H1 (cell line): ENCODE measurements around the gene ZNF761. TPM values are rescaled to one million over a fixed set of nuclear protein-coding genes. Genes with fewer than 3 reads are reported as not detected.
"Not testable (repeated sequence)": the region's sequence is repeated elsewhere in the genome, so short reads cannot be mapped to it uniquely, and the experiment has no call there.

ENCODE experiments used
- CTCF ChIA-PET: fragments of 300-600 bp; sonication (Branson Sonifier 250); formaldehyde crosslinking; loops from one replicate; lab custom pipeline; 2021; ENCODE audit not compliant: partially characterized antibody; lab: Charles Lee
- POLR2A ChIA-PET: fragments of 300-600 bp; sonication (Branson Sonifier 250); formaldehyde crosslinking; loops from one replicate; lab custom pipeline; 2021; ENCODE audit warnings: inconsistent platforms; ENCODE audit not compliant: partially characterized antibody; lab: Charles Lee
- DNase-seq, 2 experiments: peaks; one replicate each; pipeline versions ENCODE4 v3.0.0 to v3.0.0-alpha.2; 2010 to 2022; ENCODE audit warnings: low spot score in 2 of 2, low read depth in 1 of 2, mixed read lengths in 1 of 2
- FAIRE-seq: peaks from 2 replicates; lab custom pipeline; 2011; peaks lifted over from hg19 to GRCh38; lab: Jason Lieb, UNC
- H2AFZ ChIP-seq: 2 replicates; pipeline ENCODE4 v1.8.1; 2012; ENCODE audit warnings: low read length, inconsistent platforms
- H2AK5ac ChIP-seq: 2 replicates; pipeline ENCODE4 v1.6.1; 2013; ENCODE audit warnings: low read depth, low read length
- H2BK120ac ChIP-seq: replicated peaks from 2 replicates; pipeline ENCODE3; 2013; ENCODE audit warnings: low read depth, low read length, inconsistent platforms
- H2BK12ac ChIP-seq: 2 replicates; pipeline ENCODE4 v1.6.1; 2013; ENCODE audit warnings: low read depth, low read length
- H2BK15ac ChIP-seq: 2 replicates; pipeline ENCODE4 v1.6.1; 2013; ENCODE audit warnings: low read length
- H2BK20ac ChIP-seq: 2 replicates; pipeline ENCODE4 v1.6.1; 2013; ENCODE audit warnings: low read length
- H2BK5ac ChIP-seq: 2 replicates; pipeline ENCODE4 v1.6.1; 2013; ENCODE audit warnings: low read depth, low read length
- H3K14ac ChIP-seq: 2 replicates; pipeline ENCODE4 v1.6.1; 2013; ENCODE audit warnings: inconsistent platforms; ENCODE audit not compliant: insufficient read length
- H3K18ac ChIP-seq: 2 replicates; pipeline ENCODE4 v1.6.1; 2013; ENCODE audit warnings: low read length; ENCODE audit errors: extremely low read depth
- H3K23ac ChIP-seq: 2 replicates; pipeline ENCODE4 v1.6.1; 2013; ENCODE audit warnings: inconsistent platforms; ENCODE audit not compliant: insufficient read length
- H3K23me2 ChIP-seq: 2 replicates; pipeline ENCODE4 v1.6.1; 2013; ENCODE audit warnings: low read depth, low read length
- H3K27ac ChIP-seq: 2 replicates; pipeline ENCODE4 v1.6.1; 2011; ENCODE audit warnings: low read depth, low read length, inconsistent platforms
- H3K27me3 ChIP-seq, 4 experiments: replicated peaks in 1 of 4; 1 replicate in 1 of 4; 2 replicates in 3 of 4; pipeline versions ENCODE4 v1.6.1 to v1.8.1; 2011 to 2013; ENCODE audit warnings: low read length in 3 of 4, mild to moderate bottlenecking in 3 of 4, inconsistent platforms in 2 of 4, mixed read lengths in 2 of 4, moderate library complexity in 1 of 4; ENCODE audit not compliant: control insufficient read depth in 3 of 4, insufficient read depth in 3 of 4; ENCODE audit errors: extremely low read depth in 1 of 4
- H3K36me3 ChIP-seq, 4 experiments: 2 replicates each; pipeline versions ENCODE4 v1.6.1 to v1.8.1; 2011 to 2013; ENCODE audit warnings: mild to moderate bottlenecking in 4 of 4, low read length in 3 of 4, moderate library complexity in 2 of 4, control low read depth in 1 of 4, inconsistent platforms in 1 of 4; ENCODE audit not compliant: insufficient read depth in 4 of 4, control insufficient read depth in 2 of 4
- H3K4ac ChIP-seq: replicated peaks from 2 replicates; pipeline ENCODE3; 2013; ENCODE audit warnings: low read length, low read depth, mixed read lengths, inconsistent platforms; ENCODE audit not compliant: insufficient read length
- H3K4me1 ChIP-seq, 4 experiments: replicated peaks in 1 of 4; 1 replicate in 1 of 4; 2 replicates in 3 of 4; pipeline versions ENCODE4 v1.6.1 to v1.8.1; 2011 to 2013; ENCODE audit warnings: low read length in 3 of 4, inconsistent platforms in 2 of 4, mixed read lengths in 1 of 4; ENCODE audit not compliant: insufficient read depth in 4 of 4, control insufficient read depth in 3 of 4
- H3K4me2 ChIP-seq, 2 experiments: 2 replicates each; pipeline versions ENCODE4 v1.6.1 to v1.8.1; 2011 to 2013; ENCODE audit warnings: low read depth in 2 of 2, low read length in 2 of 2, control low read depth in 1 of 2, inconsistent platforms in 1 of 2, mild to moderate bottlenecking in 1 of 2; ENCODE audit not compliant: insufficient read depth in 1 of 2
- H3K4me3 ChIP-seq, 4 experiments: fragments of 200-600, 300-600 bp in 1 of 4; sonication (generic), shearing (Covaris generic), sonication (Bioruptor Twin) in 1 of 4; 2 replicates each; pipeline versions ENCODE4 v1.5.1 to v1.8.1; 2011 to 2016; ENCODE audit warnings: low read length in 4 of 4, low read depth in 3 of 4, control low read depth in 2 of 4, inconsistent platforms in 2 of 4, mild to moderate bottlenecking in 2 of 4, mixed read lengths in 1 of 4, moderate library complexity in 1 of 4; ENCODE audit not compliant: insufficient read depth in 2 of 4; ENCODE audit errors: extremely low read depth in 1 of 4
- H3K56ac ChIP-seq: replicated peaks from 2 replicates; pipeline ENCODE3; 2013; ENCODE audit warnings: low read depth, mild to moderate bottlenecking, mixed read lengths, low read length, inconsistent platforms; ENCODE audit not compliant: insufficient read length
- H3K79me1 ChIP-seq: 2 replicates; pipeline ENCODE4 v1.6.1; 2013; ENCODE audit warnings: low read depth, low read length, control low read depth
- H3K79me2 ChIP-seq, 2 experiments: 2 replicates each; pipeline versions ENCODE4 v1.6.1 to v1.8.1; 2012 to 2013; ENCODE audit warnings: low read length in 2 of 2, mild to moderate bottlenecking in 2 of 2, inconsistent platforms in 1 of 2; ENCODE audit not compliant: insufficient read depth in 2 of 2, control insufficient read depth in 1 of 2
- H3K9ac ChIP-seq, 4 experiments: replicated peaks in 1 of 4; 1 replicate in 1 of 4; 2 replicates in 3 of 4; pipeline versions ENCODE4 v1.6.1 to v1.8.1; 2011 to 2013; ENCODE audit warnings: low read depth in 3 of 4, low read length in 3 of 4, control low read depth in 2 of 4, mild to moderate bottlenecking in 2 of 4, moderate library complexity in 2 of 4, inconsistent platforms in 1 of 4; ENCODE audit errors: extremely low read depth in 1 of 4
- H3K9me3 ChIP-seq, 2 experiments: 2 replicates each; pipeline versions ENCODE4 v1.6.1 to v1.8.1; 2012 to 2013; ENCODE audit warnings: mild to moderate bottlenecking in 2 of 2, moderate library complexity in 2 of 2, control low read depth in 1 of 2, inconsistent platforms in 1 of 2, low read depth in 1 of 2, low read length in 1 of 2, mixed read lengths in 1 of 2; ENCODE audit not compliant: insufficient read depth in 2 of 2
- H4K20me1 ChIP-seq, 2 experiments: replicated peaks in 1 of 2; 2 replicates each; pipeline versions ENCODE3 to v1.8.1; 2011 to 2013; ENCODE audit warnings: inconsistent platforms in 2 of 2, low read length in 2 of 2, mild to moderate bottlenecking in 1 of 2; ENCODE audit not compliant: insufficient read depth in 2 of 2, control insufficient read depth in 1 of 2
- H4K5ac ChIP-seq: 2 replicates; pipeline ENCODE4 v1.6.1; 2013; ENCODE audit warnings: low read length, low read depth, mixed read lengths, inconsistent platforms; ENCODE audit not compliant: insufficient read length
- H4K8ac ChIP-seq: 2 replicates; pipeline ENCODE4 v1.8.0; 2013; ENCODE audit warnings: mild to moderate bottlenecking, moderate library complexity, low read length, inconsistent platforms; ENCODE audit not compliant: insufficient read depth; ENCODE audit errors: extremely low read depth
- H4K91ac ChIP-seq: replicated peaks from 2 replicates; pipeline ENCODE3; 2013; ENCODE audit warnings: low read length, mixed read lengths, inconsistent platforms; ENCODE audit not compliant: insufficient read length
- EP300 ChIP-seq, 2 experiments: IDR thresholded peaks; 1 replicate in 1 of 2; 2 replicates in 1 of 2; pipeline ENCODE4 v1.6.1; 2011 to 2012; ENCODE audit warnings: low read depth in 2 of 2, low read length in 2 of 2, mild to moderate bottlenecking in 2 of 2, borderline replicate concordance in 1 of 2, inconsistent platforms in 1 of 2, moderate library complexity in 1 of 2
- HDAC2 ChIP-seq, 2 experiments: fragments of 300-600 bp in 1 of 2; sonication (generic) in 1 of 2; IDR thresholded peaks; 2 replicates each; pipeline ENCODE4 v1.6.1; 2011 to 2012; ENCODE audit warnings: low read depth in 2 of 2, low read length in 2 of 2, mild to moderate bottlenecking in 2 of 2, moderate library complexity in 2 of 2, borderline replicate concordance in 1 of 2, inconsistent platforms in 1 of 2
- POLR2AphosphoS5 ChIP-seq: IDR thresholded peaks from 2 replicates; pipeline ENCODE4 v1.6.1; 2011; ENCODE audit warnings: low read depth, low read length
- SAP30 ChIP-seq: fragments of 300-600 bp; sonication (generic); IDR thresholded peaks from 2 replicates; pipeline ENCODE4 v1.7.1; 2012; ENCODE audit warnings: low read length, moderate library complexity, mild to moderate bottlenecking, inconsistent platforms; ENCODE audit not compliant: insufficient read depth, insufficient replicate concordance
- SP2 ChIP-seq: IDR thresholded peaks from 2 replicates; pipeline ENCODE4 v1.6.1; 2012; ENCODE audit warnings: mild to moderate bottlenecking, low read length, inconsistent platforms
- WGBS, 2 experiments: shearing (Covaris generic) in 1 of 2; methylation state at CpG; one replicate each; pipeline versions ENCODE4 v1.1.6 to v1.1.7; 2013 to 2015; ENCODE audit warnings: low lambda C conversion rate in 2 of 2, mixed read lengths in 2 of 2, inconsistent platforms in 1 of 2, low coverage in 1 of 2, missing lambda C conversion rate in 1 of 2; ENCODE audit not compliant: insufficient replicate concordance in 2 of 2, insufficient coverage in 1 of 2, insufficient read length in 1 of 2; ENCODE audit errors: extremely low coverage in 1 of 2, missing lambda C conversion rate in 1 of 2; 5-methylcytosine and 5-hydroxymethylcytosine counted together
- polyA plus RNA-seq, 7 experiments: library from polyadenylated mRNA; depleted of rRNA in 3 of 7; stranded (reverse) in 5 of 7; unstranded in 2 of 7; fragments of >200 nt in 5 of 7; fragments of 200-250 nt in 2 of 7; gene quantifications; 1 replicate in 5 of 7; 2 replicates in 1 of 7; 4 replicates in 1 of 7; pipeline versions ENCODE4 v1.2.1 to v1.2.3, GENCODE V29; 2011 to 2013; ENCODE audit warnings: missing spikeins in 2 of 7, mixed read lengths in 2 of 7
- total RNA-seq: library from RNA; stranded (reverse); fragmentation: NEBNext Ultra II Directional; extraction: Animal tissue kit (Norgen Biotek cat#: 25700); gene quantifications from 2 replicates; pipeline ENCODE4 v1.2.1, GENCODE V29; 2021
- TF ChIP-seq, protein P1 (sequence below): IDR thresholded peaks from 2 replicates; pipeline ENCODE4 v1.6.1; 2011; ENCODE audit warnings: low read length, improper control_type of control experiment

ZNF761 gene
- total and polyA plus RNA-seq, 2 of the 8 experiments (the other 6 are each of a cell fraction or from before 2014, with no cell fraction given): 11.1 to 25.1 TPM

DNA sequence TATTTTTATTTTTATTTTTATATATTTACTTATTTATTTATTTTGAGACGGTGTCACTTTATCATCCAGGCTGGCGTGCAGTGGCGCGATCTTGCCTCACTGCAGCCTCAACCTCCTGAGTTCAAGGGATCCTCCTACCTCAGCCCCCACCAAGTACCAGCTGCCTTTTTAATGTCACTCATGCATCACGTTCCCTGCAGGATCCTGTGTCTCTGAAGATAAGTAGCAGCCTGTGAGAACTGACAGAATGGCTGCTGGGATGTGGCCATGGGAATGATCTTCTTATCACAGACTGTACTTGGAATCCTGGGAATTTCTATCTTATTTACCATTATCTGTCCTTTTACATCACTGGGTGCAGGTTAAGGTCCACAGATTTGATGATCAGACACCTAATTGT is 9.2 kb upstream of the ZNF761 start (continued):
- no peak for TF ChIP-seq HDAC2 (IDR thresholded peaks at IDR 0.05; ENCODE audit: borderline replicate concordance in 1 of 2, low read depth in 2 of 2, low read length in 2 of 2)
- TF ChIP-seq, protein P1, sequence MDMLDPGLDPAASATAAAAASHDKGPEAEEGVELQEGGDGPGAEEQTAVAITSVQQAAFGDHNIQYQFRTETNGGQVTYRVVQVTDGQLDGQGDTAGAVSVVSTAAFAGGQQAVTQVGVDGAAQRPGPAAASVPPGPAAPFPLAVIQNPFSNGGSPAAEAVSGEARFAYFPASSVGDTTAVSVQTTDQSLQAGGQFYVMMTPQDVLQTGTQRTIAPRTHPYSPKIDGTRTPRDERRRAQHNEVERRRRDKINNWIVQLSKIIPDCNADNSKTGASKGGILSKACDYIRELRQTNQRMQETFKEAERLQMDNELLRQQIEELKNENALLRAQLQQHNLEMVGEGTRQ: no peak
- TF ChIP-seq POLR2AphosphoS5: no peak
- TF ChIP-seq SAP30: no peak
- no peak for TF ChIP-seq SP2
- TF ChIP-seq EP300 (IDR thresholded peaks at IDR 0.05; ENCODE audit: borderline replicate concordance in 1 of 2, low read depth in 2 of 2, low read length in 2 of 2): no peak

DNA sequence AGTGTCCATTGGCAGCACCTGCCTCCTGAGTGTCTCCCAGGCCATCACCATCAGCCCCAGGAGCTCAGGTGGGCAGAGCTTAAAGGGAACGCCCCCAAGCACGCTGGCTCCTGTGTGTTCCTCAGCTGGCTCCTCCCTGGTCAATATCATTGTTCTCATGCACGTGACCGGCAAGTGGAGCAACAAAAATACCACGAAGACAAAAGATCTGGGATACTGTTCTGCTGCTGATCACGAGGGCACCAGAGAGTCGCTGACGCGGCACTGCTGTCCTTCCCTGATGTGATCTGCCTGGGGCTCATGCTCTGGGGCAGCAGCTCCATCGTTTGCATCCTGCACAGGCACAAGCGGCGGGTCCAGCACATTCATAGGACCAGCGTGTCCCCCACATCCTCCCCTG is 8.7 kb upstream of the ZNF761 start:
- H3K23me2 ChIP-seq, H3K18ac ChIP-seq, H3K79me1 ChIP-seq, H3K23ac ChIP-seq, FAIRE-seq, H2BK120ac ChIP-seq, H2AK5ac ChIP-seq, H4K8ac ChIP-seq, H2BK20ac ChIP-seq, POLR2A ChIA-PET, H3K9ac ChIP-seq, H3K4ac ChIP-seq, H2BK5ac ChIP-seq, H3K36me3 ChIP-seq, H4K5ac ChIP-seq, H3K4me1 ChIP-seq, H3K27ac ChIP-seq, H3K9me3 ChIP-seq, H4K20me1 ChIP-seq, H3K79me2 ChIP-seq, H2BK12ac ChIP-seq, H3K14ac ChIP-seq, H2AFZ ChIP-seq, H3K27me3 ChIP-seq, H4K91ac ChIP-seq, H2BK15ac ChIP-seq, H3K56ac ChIP-seq: not testable (repeated sequence)
- 73% methylated on average over 4 of the region's 13 CpGs; no CpG with 5 or more reads in 1 of the 2 experiments for WGBS, 2 experiments
- Histone ChIP-seq H3K4me3 (peak overlapping the region in 1 of 4 experiments; percentile 30; a peak in 1 of 8 replicates), H3K4me2 (peak overlapping the region; percentile 2 to 56; a peak in 2 of 4 replicates)
- CTCF ChIA-PET: interaction anchor here (1.0 to 1.8 kb wide), 3 partner anchors 14 to 89 kb away, joined by 3 to 5 read pairs (median 4); no protein-coding TSS in a partner anchor
- peak in 1 of 2 experiments; percentile 52 for DNase-seq
